ENCODE results near the gene POU3F3. TPM values are rescaled to one million over a fixed set of nuclear protein-coding genes. Genes with fewer than 3 reads are reported as not detected.

POU3F3 gene
- total and polyA plus RNA-seq, 8 donors = not detected

- peaks cover 0 to 18% (median 2%) of the 10 kb centered on the region in 4 donors for H3K27me3 ChIP-seq
- no peak for FAIRE-seq
These were observed 20.3 kb downstream of the POU3F3 start for GRCh38 chr2:104874230-104874629.

GRCh38 chr2:104875262-104875661 is 21.3 kb downstream of the POU3F3 start:
- no peak for ATAC-seq
- Histone ChIP-seq H3K36me3 (no peaks in the 10 kb centered on the region), H3K4me1 (peaks cover 3 to 8% (median 6%) of the 10 kb centered on the region in 3 donors), H3K27me3 (peaks cover 0 to 9% (median 0%) of the 10 kb centered on the region in 4 donors), H3K27ac (no peak overlapping the region), H3K4me3 (no peak overlapping the region), H3K9me3 (no peaks in the 10 kb centered on the region)
- WGBS, 2 donors = 46 to 72% methylated on average over 1 of the region's 1 CpG
- TF ChIP-seq CTCF (IDR thresholded peaks at IDR 0.05) = no peak
- DNase-seq = no peak
- intact Hi-C loops (cut with DNase I) = no loop called here
- FAIRE-seq = no peak

More at GRCh38 chr2:104874230-104874629, 20.3 kb downstream of the POU3F3 start:
- WGBS, 2 donors = 69 to 73% methylated on average over 6 of the region's 6 CpGs
- H3K4me1 ChIP-seq = peaks cover 3 to 8% (median 6%) of the 10 kb centered on the region in 3 donors
- no peak overlapping the region for H3K27ac ChIP-seq
- intact Hi-C loops (cut with DNase I) = no loop called here
- H3K36me3 ChIP-seq = no peaks in the 10 kb centered on the region
- DNase-seq = no peak
- H3K4me3 ChIP-seq = no peak overlapping the region
- no peaks in the 10 kb centered on the region for H3K9me3 ChIP-seq
- TF ChIP-seq CTCF (IDR thresholded peaks at IDR 0.05) = no peak
- no peak for ATAC-seq

GRCh38 chr2:104876606-104877570 is 23.0 kb downstream of the POU3F3 start:
- Histone ChIP-seq H3K9me3 (no peaks in the 10 kb centered on the region), H3K27me3 (peaks cover 0 to 10% (median 0%) of the 10 kb centered on the region in 4 donors), H3K4me1 (peaks cover 3 to 8% (median 6%) of the 10 kb centered on the region in 3 donors), H3K36me3 (no peaks in the 10 kb centered on the region), H3K4me3 (no peak overlapping the region), H3K27ac (no peak overlapping the region)
- FAIRE-seq (no peak), DNase-seq (no peak), ATAC-seq (no peak)
- intact Hi-C loops (cut with DNase I) = no loop called here
- no peak for TF ChIP-seq CTCF (IDR thresholded peaks at IDR 0.05)
- WGBS, 2 donors = 52 to 64% methylated on average over 14 of the region's 14 CpGs

DNA sequence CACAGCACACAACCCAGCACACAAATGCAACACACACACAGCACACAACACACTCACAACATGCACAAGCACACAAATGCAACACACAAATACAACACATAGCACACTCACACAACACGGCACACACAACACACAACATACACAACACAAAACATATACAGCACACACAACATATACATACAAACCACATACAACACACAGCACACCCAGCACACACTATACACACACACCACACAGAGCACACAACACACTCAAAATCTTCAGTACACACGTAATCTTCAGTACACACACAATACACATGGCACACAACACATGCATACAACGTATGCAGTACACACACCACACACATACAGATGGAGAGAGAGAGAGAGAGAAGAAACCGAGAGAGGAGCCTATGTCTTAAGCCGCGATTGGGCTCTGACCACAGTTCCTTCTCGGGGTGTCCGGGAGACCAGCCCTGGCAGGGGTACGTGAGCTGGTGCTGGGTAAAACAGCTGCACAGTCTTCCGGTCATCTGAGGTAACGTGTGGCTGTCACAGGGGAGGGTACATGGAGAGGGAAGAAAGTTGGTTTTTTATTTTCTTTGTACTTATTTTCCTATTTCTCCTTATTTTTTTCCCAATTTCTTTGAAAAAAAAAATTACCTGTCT is 25.1 kb downstream of the POU3F3 start:
- Histone ChIP-seq H3K4me1 (no peaks in the 10 kb centered on the region), H3K27me3 (peaks cover 0 to 6% (median 0%) of the 10 kb centered on the region in 4 donors), H3K27ac (no peak overlapping the region), H3K36me3 (no peaks in the 10 kb centered on the region), H3K4me3 (no peak overlapping the region), H3K9me3 (no peaks in the 10 kb centered on the region)
- no peak for ATAC-seq
- FAIRE-seq = no peak
- DNase-seq = no peak
- intact Hi-C loops (cut with DNase I) = no loop called here
- WGBS, 2 donors = 61 to 75% methylated on average over 11 of the region's 11 CpGs
- TF ChIP-seq CTCF (IDR thresholded peaks at IDR 0.05) = no peak
